Measurements from ENCODE around the gene GADD45B.
"Not testable (repeated sequence)": the region's sequence is repeated elsewhere in the genome, so short reads cannot be mapped to it uniquely, and the experiment has no call there.

The GADD45B gene

GRCh38 chr19:2469915-2470200, 6.1 kb upstream of the GADD45B start:
- not testable (repeated sequence) for DNase-seq

GRCh38 chr19:2474232-2475017, 1.5 kb upstream of the GADD45B start:
- peak; percentile 94 to 95 for DNase-seq

- DNase-seq = peak; percentile 62 to 65
Observed at GRCh38 chr19:2475018-2475701, 767 bp upstream of the GADD45B start.

- peak; percentile 69 to 73 for DNase-seq
Observed at GRCh38 chr19:2476451-2477140, 669 bp downstream of the GADD45B start.

- peak; percentile 27 to 33 for DNase-seq
Observed at GRCh38 chr19:2477141-2477710, 1.3 kb downstream of the GADD45B start.

GRCh38 chr19:2477732-2478191, 1.8 kb downstream of the GADD45B start:
- no peak for DNase-seq

GRCh38 chr19:2478278-2478755, 2.4 kb downstream of the GADD45B start:
- peak; percentile 31 to 38 for DNase-seq

- DNase-seq = peak; percentile 58 to 79
Observed at GRCh38 chr19:2478756-2479555, 3.0 kb downstream of the GADD45B start.

GRCh38 chr19:2479556-2480194, 3.7 kb downstream of the GADD45B start:
- no peak for DNase-seq

GRCh38 chr19:2481466-2481865, 5.5 kb downstream of the GADD45B start:
- DNase-seq = no peak

- no peak for DNase-seq
Observed at GRCh38 chr19:2482354-2483038, 6.6 kb downstream of the GADD45B start.

- DNase-seq = no peak
Observed at GRCh38 chr19:2483084-2483483, 7.2 kb downstream of the GADD45B start.

GRCh38 chr19:2483484-2484151, 7.7 kb downstream of the GADD45B start:
- no peak for DNase-seq

GRCh38 chr19:2484178-2484937, 8.4 kb downstream of the GADD45B start:
- DNase-seq = no peak

- DNase-seq = no peak
Observed at GRCh38 chr19:2485428-2485827, 9.5 kb downstream of the GADD45B start.

- no peak for DNase-seq
Observed at GRCh38 chr19:2487090-2487489, 11.2 kb downstream of the GADD45B start.

GRCh38 chr19:2487842-2488241, 11.9 kb downstream of the GADD45B start:
- DNase-seq = no peak

- DNase-seq = no peak
Observed at GRCh38 chr19:2488405-2488941, 12.5 kb downstream of the GADD45B start.

- no peak for DNase-seq
Observed at GRCh38 chr19:2488942-2489731, 13.2 kb downstream of the GADD45B start.

Data from stimulated activated CD4-positive, alpha-beta T cell treated with anti-CD3 and anti-CD28 coated beads, Interleukin-4, amount 100 ng/mL, for 4 hours (primary cell).